NCI-H1930 (cell line): ENCODE results near the gene XPC.

Experiments used
- DNase-seq, 2 experiments: peaks; one replicate each; lab custom pipeline; 2025; lab: John Stamatoyannopoulos, UW

Gene XPC

GRCh38 chr3:14208168-14208567 lies 29.8 kb upstream of the XPC start:
- DNase-seq = no peak

DNA sequence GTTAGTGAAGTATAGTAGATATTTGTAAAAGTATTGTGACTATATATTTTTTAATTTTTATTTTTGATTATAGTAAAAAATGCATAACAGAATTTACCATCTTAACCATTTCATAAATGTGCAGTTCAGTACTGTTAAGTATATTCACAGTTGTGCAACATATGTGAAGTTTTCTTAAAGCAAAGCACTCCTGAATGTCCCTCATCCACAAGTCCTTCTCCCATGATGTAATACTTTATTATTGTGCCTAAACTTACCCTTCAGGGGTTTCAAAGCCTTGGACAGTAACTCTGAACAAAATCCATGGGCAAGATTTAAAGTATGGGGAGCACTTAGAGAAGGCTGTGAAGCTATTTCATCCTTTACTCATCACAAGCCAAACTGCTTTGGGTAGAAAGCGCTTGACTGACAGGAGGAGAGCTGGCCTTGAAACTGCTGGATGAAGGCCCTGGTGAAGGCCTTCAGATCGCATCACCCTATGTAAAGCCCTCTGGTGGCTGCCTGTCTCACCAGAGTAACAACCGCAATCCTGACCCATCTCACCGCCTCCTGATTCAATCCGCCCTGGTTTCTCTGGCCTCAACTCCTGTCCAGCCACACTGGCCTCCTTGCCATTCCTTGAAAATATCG lies 28.3 kb upstream of the XPC start:
- no peak for DNase-seq

- DNase-seq = no peak
These were observed 26.3 kb upstream of the XPC start for GRCh38 chr3:14204515-14205284.

DNA sequence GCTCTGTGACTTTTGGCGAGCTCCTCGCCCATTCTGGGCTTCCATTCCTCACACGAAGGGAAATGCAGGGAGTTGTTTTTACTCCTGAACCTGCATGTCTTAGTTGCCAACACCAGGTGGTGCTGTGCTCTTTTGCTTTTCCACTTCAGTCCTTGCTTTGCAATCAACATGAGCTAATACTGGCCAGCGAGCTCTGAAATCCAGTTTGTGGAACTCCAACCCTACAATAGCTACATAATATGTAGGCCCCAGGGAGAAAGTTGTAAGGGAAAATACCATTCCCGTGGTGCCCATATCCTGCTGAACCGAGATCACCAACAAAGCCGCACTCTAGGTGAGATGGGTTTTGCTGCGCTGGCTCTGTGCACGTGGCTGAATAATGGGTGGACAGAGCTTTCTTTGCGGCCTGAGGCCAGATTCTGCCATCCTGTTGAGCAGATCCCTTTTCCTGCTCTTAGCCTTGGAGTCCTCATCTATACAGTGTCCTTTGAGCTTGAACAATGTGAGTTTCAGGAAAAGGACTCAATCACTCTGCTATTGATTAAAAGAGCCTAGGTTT lies 25.2 kb upstream of the XPC start:
- DNase-seq = peak in 1 of 2 experiments; percentile 5

DNA sequence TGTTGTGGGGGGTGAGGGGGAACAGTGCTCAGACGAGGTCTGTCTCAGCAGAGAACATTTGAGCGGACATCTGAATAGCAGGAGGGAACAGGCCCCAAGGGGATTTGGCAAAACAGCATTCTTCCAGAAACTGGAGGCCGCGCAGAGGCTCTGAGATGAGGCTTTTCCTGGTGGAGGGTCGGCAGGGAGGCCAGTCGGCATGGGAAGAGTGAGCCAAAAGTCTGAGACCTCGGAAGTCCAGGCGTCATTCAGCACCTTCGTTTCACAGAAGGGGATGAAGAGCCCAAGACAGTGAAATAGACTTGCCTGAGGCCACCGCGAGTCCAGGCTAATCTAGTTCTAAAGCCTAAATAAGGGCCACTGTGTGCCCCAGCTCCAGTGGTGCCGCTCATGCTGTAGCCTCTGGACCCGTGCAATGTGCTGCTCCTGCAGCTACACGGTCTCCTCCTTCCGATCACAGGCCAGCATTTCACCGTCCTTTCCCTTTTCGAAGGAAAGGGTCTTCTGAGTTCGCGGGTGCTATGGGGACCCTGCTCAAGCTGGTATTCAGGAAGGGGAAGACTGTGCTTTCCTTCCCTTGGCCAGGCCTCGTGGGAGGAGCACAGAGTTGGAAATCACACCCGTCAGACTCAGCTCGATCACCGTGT lies 24.6 kb upstream of the XPC start:
- DNase-seq = no peak

- DNase-seq = no peak
These were observed 23.7 kb upstream of the XPC start for GRCh38 chr3:14201940-14202684.

DNA sequence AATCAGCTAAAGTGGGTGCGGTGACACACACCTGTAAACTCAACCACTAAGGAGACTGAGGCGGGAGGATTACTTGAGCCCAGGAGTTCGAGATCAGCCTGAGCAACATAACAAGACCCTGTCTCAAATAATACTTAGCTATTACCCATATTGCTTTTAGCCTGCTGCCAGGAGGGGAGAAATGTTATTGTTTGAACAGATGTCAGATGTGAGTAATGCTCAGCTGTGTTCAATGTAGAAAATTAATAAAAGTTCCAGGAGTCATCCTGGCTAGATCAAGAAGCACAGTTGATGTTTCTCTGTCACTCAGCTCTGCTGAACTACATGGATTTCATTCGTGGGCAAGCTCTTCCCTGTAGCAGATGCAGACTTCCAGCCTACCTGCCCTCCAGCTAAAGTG lies 22.4 kb upstream of the XPC start:
- no peak for DNase-seq

DNA sequence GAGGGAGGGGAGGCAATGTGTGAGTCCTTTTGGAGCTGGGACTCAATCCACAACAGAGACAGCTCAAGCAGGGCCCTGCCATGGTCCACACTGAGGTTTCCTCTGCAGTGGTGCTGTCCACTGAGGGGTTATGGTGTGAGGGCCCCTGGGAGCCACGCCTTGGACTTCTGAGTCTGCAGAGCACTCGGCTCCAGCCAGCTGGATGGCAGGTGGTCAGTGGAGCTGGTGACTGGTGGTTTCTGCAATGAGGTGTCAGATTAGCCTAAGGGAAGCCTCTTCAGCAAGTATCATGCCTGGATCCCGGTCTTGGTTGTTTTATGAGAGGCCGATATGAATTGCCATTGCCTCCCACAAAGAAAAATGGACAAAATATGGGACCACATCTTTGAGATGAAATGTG lies 21.9 kb upstream of the XPC start:
- DNase-seq = no peak

GRCh38 chr3:14199641-14200040 lies 21.2 kb upstream of the XPC start:
- DNase-seq = no peak

DNA sequence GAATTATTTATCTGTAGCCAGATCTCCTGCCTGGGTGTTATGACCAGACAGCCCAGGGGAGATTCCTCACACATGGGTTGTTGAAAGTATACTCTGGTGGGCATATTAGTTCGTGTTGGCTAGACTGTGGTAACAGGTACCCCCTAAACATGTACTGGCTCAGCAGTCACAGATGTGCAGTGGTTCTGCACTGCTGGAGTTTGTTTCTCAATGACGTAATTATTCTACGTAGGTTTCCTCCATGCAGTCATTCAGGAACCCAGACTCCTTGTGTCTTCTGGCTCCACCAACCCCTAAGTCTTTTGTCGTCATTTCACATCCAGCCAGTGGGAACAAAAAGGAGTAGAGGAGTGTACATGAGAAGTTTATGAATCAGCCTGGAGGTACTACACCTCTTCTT lies 16.5 kb upstream of the XPC start:
- no peak for DNase-seq

- DNase-seq = no peak
These were observed 9.8 kb upstream of the XPC start for GRCh38 chr3:14188041-14188754.

GRCh38 chr3:14186854-14187458 lies 8.6 kb upstream of the XPC start:
- DNase-seq = no peak

DNA sequence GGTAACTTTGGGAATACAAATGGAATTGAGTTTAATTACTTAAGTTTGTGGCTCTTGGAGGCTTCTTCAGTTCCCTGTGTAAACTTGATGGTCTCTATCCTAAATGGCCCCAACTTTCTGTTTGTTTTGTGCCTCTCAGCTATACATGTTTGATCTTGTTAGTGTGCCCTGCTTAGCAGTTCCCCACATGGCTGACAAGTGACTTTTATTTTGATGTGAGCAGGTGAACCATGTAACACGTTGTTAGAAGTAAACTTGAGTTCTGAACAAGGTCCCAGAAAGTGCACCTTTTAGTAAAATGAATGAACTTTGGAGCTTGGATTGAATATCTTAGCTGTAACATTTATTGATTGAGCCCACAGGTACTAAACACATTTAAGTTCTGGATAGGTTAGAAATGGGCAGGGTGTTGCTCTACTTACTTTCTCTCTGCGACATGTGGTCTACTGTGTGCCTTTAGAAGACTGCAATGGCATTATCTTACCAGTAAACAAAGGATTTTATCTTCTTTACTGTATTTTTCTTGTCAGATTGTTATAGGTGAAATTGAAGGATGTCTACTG lies 4.7 kb upstream of the XPC start:
- DNase-seq = no peak

DNA sequence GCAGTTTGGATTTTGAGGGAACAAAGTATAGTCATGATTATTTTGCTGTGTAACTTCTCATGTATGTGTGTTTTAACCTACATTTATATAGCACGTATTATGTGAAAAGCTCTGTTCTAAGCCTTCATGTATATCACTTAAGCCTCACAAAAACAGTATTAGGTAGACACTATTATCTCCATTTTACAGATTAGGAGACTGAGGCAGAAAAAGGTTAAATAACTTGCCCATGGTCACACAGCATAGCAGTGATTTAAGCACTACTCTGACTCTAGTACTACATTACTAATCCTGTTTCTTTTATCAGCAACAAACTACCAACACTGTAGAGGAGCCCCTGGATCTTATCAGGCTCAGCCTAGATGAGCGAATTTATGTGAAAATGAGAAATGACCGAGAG lies 2.9 kb upstream of the XPC start:
- DNase-seq = no peak

DNA sequence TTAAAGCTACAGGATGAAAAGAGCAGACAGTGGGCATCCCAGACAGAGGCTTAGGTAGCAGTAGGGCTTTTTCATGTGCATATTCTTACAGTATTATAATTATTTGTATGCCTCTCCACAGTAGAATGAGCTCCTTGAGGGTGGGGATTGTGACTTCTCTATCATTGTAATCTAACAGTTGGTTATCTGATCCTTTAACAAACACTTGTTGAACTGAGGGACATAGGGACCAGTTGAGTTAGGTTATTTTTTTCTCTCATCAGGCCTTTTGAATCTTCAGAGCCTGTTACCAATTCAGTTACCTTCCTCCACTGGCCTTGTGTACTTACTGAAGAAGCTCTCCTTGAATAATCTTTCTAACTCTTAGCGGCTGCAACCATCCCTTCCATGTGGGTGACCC lies 1.4 kb upstream of the XPC start:
- no peak for DNase-seq

DNA sequence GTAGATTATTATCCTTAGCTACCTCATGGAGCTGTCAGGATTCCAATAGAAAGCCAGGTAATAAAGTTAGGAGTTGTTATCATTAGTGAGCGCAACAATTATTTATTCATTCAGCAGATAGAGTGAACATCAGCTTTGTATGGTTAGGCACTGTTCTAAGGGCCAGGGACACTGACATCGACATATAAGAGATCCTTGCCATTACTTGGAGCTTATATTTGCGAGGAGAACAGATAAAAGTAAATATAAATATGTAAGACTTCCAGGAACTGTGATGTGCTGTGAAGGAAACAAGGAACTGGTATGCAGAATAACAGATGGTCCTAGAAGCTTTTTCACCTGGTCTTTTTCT lies 689 bp upstream of the XPC start:
- DNase-seq = no peak

DNA sequence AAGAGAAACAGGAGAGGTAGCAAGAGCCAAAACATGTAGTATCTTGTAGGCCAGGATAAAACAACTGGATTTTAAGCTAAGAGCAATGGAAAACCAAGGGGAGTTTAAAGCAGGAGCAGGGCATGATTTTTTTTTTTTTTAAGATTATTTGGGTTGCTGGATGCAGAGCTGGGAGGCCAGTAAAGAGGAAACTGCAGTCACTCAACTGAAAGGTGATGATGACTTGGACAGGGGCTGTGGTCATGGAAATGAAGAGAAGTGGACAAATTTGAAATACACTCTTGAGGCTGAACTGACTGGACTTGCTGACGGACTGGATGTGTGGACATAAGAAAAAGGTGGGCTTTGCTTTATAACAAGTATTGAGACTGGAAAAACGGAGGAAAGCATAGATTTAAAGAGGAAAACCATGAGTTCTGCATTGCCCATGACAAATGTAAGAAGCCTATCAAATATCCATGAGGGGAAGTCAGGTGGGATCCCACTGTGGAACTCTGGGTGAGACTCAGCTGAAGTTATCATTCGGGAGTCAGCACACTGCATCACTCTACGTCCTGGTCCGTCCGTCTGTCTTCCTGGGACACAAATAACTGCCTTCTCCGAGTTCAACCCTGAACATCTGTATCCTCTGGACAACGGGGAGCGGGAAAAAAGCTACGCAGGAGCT lies 688 bp downstream of the XPC start:
- no peak for DNase-seq

- no peak for DNase-seq
These were observed 2.9 kb downstream of the XPC start for GRCh38 chr3:14175383-14176037.

- DNase-seq = no peak
These were observed 3.9 kb downstream of the XPC start for GRCh38 chr3:14174483-14174882.

- DNase-seq = no peak
These were observed 5.9 kb downstream of the XPC start for GRCh38 chr3:14172496-14172895.
